Kidney (tissue), 14 donors: ENCODE data around the gene TBC1D3I. TPM values are rescaled to one million over a fixed set of nuclear protein-coding genes. Genes with fewer than 3 reads are reported as not detected.

ENCODE experiments used
- DNase-seq, 5 donors: peaks; one replicate each; pipeline ENCODE4 v3.0.0-alpha.2; 2013 to 2020
- FAIRE-seq: peaks from 2 replicates; lab custom pipeline; 2012; peaks lifted over from hg19 to GRCh38; lab: Jason Lieb, UNC
- H3K27ac ChIP-seq, 2 donors: one replicate each; pipeline ENCODE4 v1.7.0; 2013; ENCODE audit warnings: low read depth in 2 of 2, low read length in 2 of 2, inconsistent platforms in 1 of 2
- H3K27me3 ChIP-seq: one replicate; pipeline ENCODE4 v1.7.1; 2013; ENCODE audit warnings: low read length, inconsistent platforms; ENCODE audit not compliant: control insufficient read depth, insufficient read depth
- H3K36me3 ChIP-seq, 3 donors: one replicate each; pipeline versions ENCODE4 v1.7.0 to v1.7.1; 2013; ENCODE audit warnings: low read length in 3 of 3, control low read depth in 1 of 3, inconsistent platforms in 1 of 3; ENCODE audit not compliant: insufficient read depth in 3 of 3, control insufficient read depth in 2 of 3
- H3K4me1 ChIP-seq, 3 donors: one replicate each; pipeline versions ENCODE4 v1.7.0 to v1.7.1; 2013; ENCODE audit warnings: low read length in 3 of 3, inconsistent platforms in 1 of 3, low read depth in 1 of 3; ENCODE audit not compliant: control insufficient read depth in 2 of 3, insufficient read depth in 2 of 3
- H3K4me3 ChIP-seq, 3 donors: one replicate each; pipeline versions ENCODE4 v1.7.0 to v1.8.1; 2013; ENCODE audit warnings: low read length in 3 of 3, control low read depth in 1 of 3, inconsistent platforms in 1 of 3
- H3K9ac ChIP-seq, 3 donors: one replicate each; pipeline versions ENCODE4 v1.7.0 to v1.7.1; 2013; ENCODE audit warnings: low read length in 3 of 3, control low read depth in 1 of 3, inconsistent platforms in 1 of 3
- H3K9me3 ChIP-seq, 3 donors: one replicate each; pipeline versions ENCODE4 v1.7.0 to v1.7.1; 2013; ENCODE audit warnings: low read length in 3 of 3, control low read depth in 1 of 3, inconsistent platforms in 1 of 3; ENCODE audit not compliant: control insufficient read depth in 2 of 3, insufficient read depth in 1 of 3
- CTCF ChIP-seq: IDR thresholded peaks from 3 replicates; pipeline ENCODE4 v1.5.1; 2012; ENCODE audit warnings: mild to moderate bottlenecking, moderate library complexity, borderline replicate concordance; ENCODE audit not compliant: insufficient read depth; ENCODE audit errors: extremely low read depth
- intact Hi-C: fragments of 100-400 bp; cut with DNase I; formaldehyde crosslinking; loops from one replicate; pipeline ENCODE4 v1.11.1; 2022
- polyA plus RNA-seq: library from polyadenylated mRNA; stranded (reverse); fragments of 350-450 nt; fragmentation: Illumina TruSeq; extraction: RNeasy Lipid Tissue Mini Kit (QIAGEN cat#74804); gene quantifications from one replicate; pipeline ENCODE4 v1.2.3, GENCODE V29; 2014; ENCODE audit warnings: low read depth, low replicate concordance; ENCODE audit not compliant: insufficient read depth
- total RNA-seq: library from RNA; stranded (reverse); fragmentation: NEBNext Ultra II Directional; extraction: Animal tissue kit (Norgen Biotek cat#: 25700); gene quantifications from one replicate; pipeline ENCODE4 v1.2.1, GENCODE V29; 2021
- donor health status: control.
- donor health status: control.
- donor health status: control.
- donor health status: control.
- donor health status: control.
- donor health status: DM: yes; HTN: yes; CAD: no.
- donor health status: Normal renal cell carcinoma (clear cell type).

The TBC1D3I gene
- total and polyA plus RNA-seq, 2 donors from 2014 or later, result 0.41 TPM; not detected in 1

- no peak for TF ChIP-seq CTCF
- H3K9me3 ChIP-seq, result no peaks in the 10 kb centered on the region
- no peak for FAIRE-seq
Observed at GRCh38 chr17:36204724-36205500, 59.5 kb downstream of the TBC1D3I start.

More at GRCh38 chr17:36204724-36205500, 59.5 kb downstream of the TBC1D3I start:
- Histone ChIP-seq H3K27me3 (no peaks in the 10 kb centered on the region), H3K9ac (no peak overlapping the region), H3K36me3 (no peaks in the 10 kb centered on the region), H3K4me3 (no peak overlapping the region), H3K4me1 (no peaks in the 10 kb centered on the region), H3K27ac (no peak overlapping the region)
- intact Hi-C loops, result no loop called here
- DNase-seq, result no peak

Other genes with a start within 250 kb of the TBC1D3I start
- gene CCL23, start 246.6 kb downstream of the TBC1D3I start, total RNA-seq, result 18.1 TPM
- gene CCL23, start 246.6 kb downstream of the TBC1D3I start, polyA plus RNA-seq, result 4.8 TPM
- gene CCL18, start 200.3 kb downstream of the TBC1D3I start, total RNA-seq, result 4.5 TPM
- gene CCL18, start 200.3 kb downstream of the TBC1D3I start, polyA plus RNA-seq, result not detected
- 4.2 TPM for gene CCL3, start 174.4 kb downstream of the TBC1D3I start, total RNA-seq
- 6.6 TPM for gene CCL3, start 174.4 kb downstream of the TBC1D3I start, polyA plus RNA-seq
- 5.1 TPM for gene CCL4, start 160.7 kb downstream of the TBC1D3I start, total RNA-seq
- gene CCL4, start 160.7 kb downstream of the TBC1D3I start, polyA plus RNA-seq, result 3.9 TPM
- 7.7 TPM for gene TBC1D3B, start 87.9 kb downstream of the TBC1D3I start, total RNA-seq
- gene TBC1D3B, start 87.9 kb downstream of the TBC1D3I start, polyA plus RNA-seq, result 1.3 TPM
- 0.38 TPM for gene CCL3L1, start 67.8 kb downstream of the TBC1D3I start, total RNA-seq
- gene CCL3L1, start 67.8 kb downstream of the TBC1D3I start, polyA plus RNA-seq, result 1.2 TPM
- gene CCL4L2, start 53.5 kb downstream of the TBC1D3I start, total RNA-seq, result 1.6 TPM
- 3.4 TPM for gene CCL4L2, start 53.5 kb downstream of the TBC1D3I start, polyA plus RNA-seq
- gene TBC1D3G, start 59.3 kb upstream of the TBC1D3I start, total RNA-seq, result not detected
- gene TBC1D3G, start 59.3 kb upstream of the TBC1D3I start, polyA plus RNA-seq, result not detected
- not detected for gene TBC1D3H, start 123.9 kb upstream of the TBC1D3I start, total RNA-seq
- gene TBC1D3H, start 123.9 kb upstream of the TBC1D3I start, polyA plus RNA-seq, result not detected
- gene ZNHIT3, start 222.1 kb upstream of the TBC1D3I start, total RNA-seq, result 25.4 TPM
- gene ZNHIT3, start 222.1 kb upstream of the TBC1D3I start, polyA plus RNA-seq, result 60.9 TPM